ENCODE data around the gene BAZ2B.

The BAZ2B gene

GRCh38 chr2:159461076-159461475 is 155.3 kb downstream of the BAZ2B start:
- DNase-seq (ENCODE audit: low spot score) = no peak

GRCh38 chr2:159460227-159460626 is 156.1 kb downstream of the BAZ2B start:
- DNase-seq (ENCODE audit: low spot score) = no peak

- peak; percentile 3 for DNase-seq (ENCODE audit: low spot score)
These were observed 157.1 kb downstream of the BAZ2B start for GRCh38 chr2:159459279-159459678.

- no peak for DNase-seq (ENCODE audit: low spot score)
These were observed 158.8 kb downstream of the BAZ2B start for GRCh38 chr2:159457589-159457988.

GRCh38 chr2:159456500-159457426 is 159.6 kb downstream of the BAZ2B start:
- peak; percentile 12 for DNase-seq (ENCODE audit: low spot score)

- DNase-seq (ENCODE audit: low spot score) = no peak
These were observed 160.9 kb downstream of the BAZ2B start for GRCh38 chr2:159455330-159455918.

- DNase-seq (ENCODE audit: low spot score) = no peak
These were observed 162.2 kb downstream of the BAZ2B start for GRCh38 chr2:159454185-159454584.

- no peak for DNase-seq (ENCODE audit: low spot score)
These were observed 166.2 kb downstream of the BAZ2B start for GRCh38 chr2:159450180-159450579.

- no peak for DNase-seq (ENCODE audit: low spot score)
These were observed 166.7 kb downstream of the BAZ2B start for GRCh38 chr2:159449504-159450124.

GRCh38 chr2:159446817-159447216 is 169.5 kb downstream of the BAZ2B start:
- no peak for DNase-seq (ENCODE audit: low spot score)

- no peak for DNase-seq (ENCODE audit: low spot score)
These were observed 170.1 kb downstream of the BAZ2B start for GRCh38 chr2:159446201-159446600.

GRCh38 chr2:159445307-159445706 is 171.0 kb downstream of the BAZ2B start:
- DNase-seq (ENCODE audit: low spot score) = no peak

- DNase-seq (ENCODE audit: low spot score) = no peak
These were observed 171.6 kb downstream of the BAZ2B start for GRCh38 chr2:159444754-159445153.

- DNase-seq (ENCODE audit: low spot score) = no peak
These were observed 174.0 kb downstream of the BAZ2B start for GRCh38 chr2:159442159-159442852.

- no peak for DNase-seq (ENCODE audit: low spot score)
These were observed 175.2 kb downstream of the BAZ2B start for GRCh38 chr2:159441182-159441581.

GRCh38 chr2:159439421-159439820 is 176.9 kb downstream of the BAZ2B start:
- no peak for DNase-seq (ENCODE audit: low spot score)

- DNase-seq (ENCODE audit: low spot score) = no peak
These were observed 177.5 kb downstream of the BAZ2B start for GRCh38 chr2:159438720-159439353.

- DNase-seq (ENCODE audit: low spot score) = no peak
These were observed 178.1 kb downstream of the BAZ2B start for GRCh38 chr2:159438284-159438683.

GRCh38 chr2:159432610-159433009 is 183.7 kb downstream of the BAZ2B start:
- DNase-seq (ENCODE audit: low spot score) = no peak

- DNase-seq (ENCODE audit: low spot score) = no peak
These were observed 189.3 kb downstream of the BAZ2B start for GRCh38 chr2:159427048-159427447.

- no peak for DNase-seq (ENCODE audit: low spot score)
These were observed 196.9 kb downstream of the BAZ2B start for GRCh38 chr2:159419403-159419802.

GRCh38 chr2:159411460-159411859 is 204.9 kb downstream of the BAZ2B start:
- no peak for DNase-seq (ENCODE audit: low spot score)
